Activated CD4-positive, CD25-positive, alpha-beta regulatory T cell treated with anti-CD3 and anti-CD28 coated beads, Interleukin-2, amount 50 U/mL, for 16 hours (primary cell): ENCODE results near the gene CFLAR.

ENCODE experiments used
- DNase-seq: peaks from one replicate; pipeline ENCODE4 v3.0.0-alpha.2; 2020; ENCODE audit warnings: low read depth, low spot score

Gene CFLAR

DNA sequence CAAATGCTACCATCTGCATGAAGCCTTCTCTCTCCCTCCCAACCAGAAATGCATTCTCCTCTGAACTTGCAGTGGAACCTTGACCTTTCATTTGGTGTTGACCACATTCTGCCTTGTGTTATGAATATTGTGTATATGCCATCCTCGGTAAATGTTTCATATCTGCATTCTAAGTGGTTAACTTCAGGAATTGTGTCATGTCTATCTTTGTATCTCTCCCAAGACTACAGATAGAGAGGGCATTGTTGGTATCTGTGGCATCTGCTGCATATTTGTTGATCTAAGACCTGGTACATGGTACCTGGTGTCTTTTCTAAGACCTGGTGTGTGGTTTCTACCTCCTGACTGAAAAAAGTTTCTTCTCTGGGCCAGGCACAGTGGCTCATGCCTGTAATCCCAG lies 101.0 kb downstream of the CFLAR start:
- no peak for DNase-seq

DNA sequence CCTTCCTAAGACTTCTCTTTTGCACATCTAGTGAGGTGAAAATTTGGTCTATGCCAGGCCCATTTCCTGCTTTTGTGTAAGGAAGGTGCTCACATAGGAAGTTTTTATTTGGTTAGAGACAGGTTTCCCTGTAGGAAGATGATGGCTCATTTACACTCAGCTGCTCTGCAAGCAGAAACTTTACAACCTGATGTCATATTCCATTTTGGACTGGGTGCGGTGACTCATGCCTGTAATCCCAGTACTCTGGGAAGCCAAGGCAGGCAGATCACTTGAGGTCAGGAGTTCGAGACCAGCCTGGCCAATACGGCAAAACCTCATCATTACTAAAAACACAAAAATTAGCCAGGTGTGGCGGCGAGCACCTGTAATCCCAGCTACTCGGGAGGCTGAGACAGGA lies 102.8 kb downstream of the CFLAR start:
- no peak for DNase-seq

DNA sequence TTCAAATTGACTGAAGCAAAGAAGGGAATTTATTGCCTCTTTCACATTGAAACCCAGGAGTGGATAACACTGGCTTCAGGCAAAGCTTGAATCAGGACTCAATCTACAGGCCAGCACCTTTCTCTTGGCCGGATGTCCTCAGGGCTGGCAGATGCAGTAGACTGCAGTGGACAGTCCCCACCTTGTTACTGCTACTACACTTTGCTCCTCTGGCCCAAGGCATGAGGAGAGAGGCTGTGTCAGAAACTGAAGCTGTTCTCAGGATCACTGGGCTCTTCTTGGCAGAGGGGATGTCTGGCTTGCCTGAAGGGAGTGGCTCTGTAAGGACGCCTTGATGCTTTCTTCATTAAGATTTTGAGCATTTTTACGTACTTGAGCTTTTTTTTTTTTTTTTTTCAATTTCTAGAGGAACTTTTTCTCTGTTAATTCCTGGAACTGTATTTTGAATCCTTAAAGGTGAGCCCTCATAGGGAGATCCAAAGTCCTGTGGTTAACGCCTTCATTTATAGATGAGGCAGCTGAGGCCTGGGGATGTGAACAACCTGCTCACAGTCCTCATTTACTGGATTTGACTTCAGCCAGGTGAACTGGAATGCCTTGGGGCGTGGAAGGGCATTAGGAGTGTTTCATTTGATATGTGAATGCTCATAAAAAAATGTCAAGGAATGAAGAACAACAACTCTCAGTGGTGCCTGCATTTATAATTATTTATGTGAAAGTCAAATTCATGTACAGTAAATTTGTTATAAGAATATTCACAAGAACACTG lies 103.5 kb downstream of the CFLAR start:
- no peak for DNase-seq

DNA sequence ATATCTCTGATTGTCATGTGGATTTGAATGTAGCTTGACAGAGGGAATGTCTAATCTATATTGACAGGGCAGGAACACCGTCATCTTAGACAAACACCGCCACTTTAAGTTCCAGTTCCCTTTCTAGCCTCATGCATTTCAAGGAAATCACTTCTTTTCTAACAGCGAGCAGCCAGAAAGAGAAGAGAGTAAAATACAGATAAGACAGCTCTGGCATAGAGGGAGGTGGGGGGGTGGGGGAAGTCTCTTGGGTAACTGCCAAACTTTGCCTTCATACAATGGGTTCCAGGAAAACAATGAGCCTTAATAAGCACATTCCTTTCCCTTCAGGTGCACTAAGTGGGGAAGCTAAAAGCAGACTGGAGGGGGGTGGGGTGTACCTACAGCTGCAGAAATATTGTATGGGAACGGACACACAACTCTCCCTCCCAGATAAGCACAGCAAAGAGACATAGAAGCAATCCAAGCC lies 104.2 kb downstream of the CFLAR start:
- no peak for DNase-seq

DNA sequence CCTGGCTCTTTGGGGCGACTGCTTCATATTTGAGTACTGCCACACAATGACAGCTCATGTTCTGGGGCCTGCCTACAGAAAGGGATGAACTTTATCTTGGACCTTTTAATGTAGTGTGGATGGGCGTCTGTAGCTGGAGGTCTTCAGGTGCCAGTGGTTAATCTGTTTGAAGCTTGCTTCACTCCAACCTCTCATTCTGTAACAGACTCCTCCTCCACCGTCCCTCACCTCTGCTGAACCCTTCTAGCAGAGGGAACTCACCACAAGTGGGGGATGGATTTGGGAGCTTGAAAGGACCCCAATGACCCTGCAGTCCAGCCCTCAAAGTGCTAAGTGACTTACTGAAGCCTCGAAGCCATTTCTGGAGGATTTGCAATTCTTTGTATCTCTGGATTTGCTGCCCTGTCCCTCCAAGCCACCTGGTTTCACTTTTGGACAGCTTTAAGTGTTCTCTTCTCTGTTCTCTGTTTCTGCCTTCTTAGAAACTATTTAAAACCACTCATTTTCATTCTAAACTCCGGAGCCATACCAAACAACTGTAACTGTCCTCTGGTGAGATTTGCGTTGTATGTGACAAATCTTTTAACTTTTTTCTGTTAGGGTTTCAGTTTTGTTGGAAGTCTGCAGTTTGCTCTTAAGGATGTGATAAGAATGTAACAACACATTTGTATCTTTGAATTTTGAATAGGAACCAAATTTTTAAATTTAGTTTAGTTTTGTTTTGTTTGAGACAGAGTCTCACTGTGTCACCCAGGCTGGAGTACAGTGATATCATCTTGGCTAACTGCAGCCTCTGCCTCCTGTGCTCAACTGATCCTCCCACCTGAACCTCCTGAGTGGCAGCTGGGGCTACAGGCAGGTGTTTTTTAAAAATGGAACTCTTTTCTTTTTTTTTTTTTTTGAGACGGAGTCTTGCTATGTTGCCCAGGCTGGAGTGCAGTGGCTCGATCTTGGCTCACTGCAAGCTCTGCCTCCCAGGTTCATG lies 107.4 kb downstream of the CFLAR start:
- DNase-seq, result no peak
